SH-SY5Y (cell line): ENCODE data around the gene NHP2.

ENCODE experiments used
- GATA2 ChIP-seq: IDR thresholded peaks from 2 replicates; pipeline ENCODE4 v1.6.1; 2011; ENCODE audit warnings: mild to moderate bottlenecking, low read depth, low read length
- GATA3 ChIP-seq: IDR thresholded peaks from 2 replicates; pipeline ENCODE4 v1.6.1; 2011; ENCODE audit warnings: low read depth, mild to moderate bottlenecking, low read length, moderate library complexity

NHP2 gene

GRCh38 chr5:178153530-178154340 is at the start of gene NHP2:
Gene NHP2, minus strand, starts transcription at chr5:178153885. Its CDS starts 68 bp downstream, at chr5:178153817.
- no peak for TF ChIP-seq GATA3

GRCh38 chr5:178202541-178202940 is 48.9 kb upstream of the NHP2 start:
- TF ChIP-seq GATA3 (no peak), GATA2 (no peak)

GRCh38 chr5:178201927-178202235 is 48.2 kb upstream of the NHP2 start:
- no peak for TF ChIP-seq GATA2
- no peak for TF ChIP-seq GATA3

- TF ChIP-seq GATA3 (no peak), GATA2 (no peak)
Measured at GRCh38 chr5:178201221-178201926, 47.7 kb upstream of the NHP2 start.

GRCh38 chr5:178199581-178200434 is 46.1 kb upstream of the NHP2 start:
- TF ChIP-seq GATA2 = no peak
- no peak for TF ChIP-seq GATA3

- TF ChIP-seq GATA2 (no peak), GATA3 (no peak)
Measured at GRCh38 chr5:178198706-178199105, 45.0 kb upstream of the NHP2 start.

- TF ChIP-seq GATA2 = no peak
- no peak for TF ChIP-seq GATA3
Measured at GRCh38 chr5:178196986-178197385, 43.3 kb upstream of the NHP2 start.

GRCh38 chr5:178196281-178196812 is 42.7 kb upstream of the NHP2 start:
- TF ChIP-seq GATA2 = no peak

- TF ChIP-seq GATA3 = no peak
- TF ChIP-seq GATA2 = no peak
Measured at GRCh38 chr5:178194026-178194425, 40.3 kb upstream of the NHP2 start.

- TF ChIP-seq GATA2 (no peak), GATA3 (no peak)
Measured at GRCh38 chr5:178193251-178193809, 39.6 kb upstream of the NHP2 start.

- TF ChIP-seq GATA2 (no peak), GATA3 (no peak)
Measured at GRCh38 chr5:178192787-178193186, 39.1 kb upstream of the NHP2 start.

- TF ChIP-seq GATA2 = no peak
- no peak for TF ChIP-seq GATA3
Measured at GRCh38 chr5:178192244-178192643, 38.6 kb upstream of the NHP2 start.

GRCh38 chr5:178191661-178192060 is 38.0 kb upstream of the NHP2 start:
- TF ChIP-seq GATA2 (no peak), GATA3 (no peak)

- no peak for TF ChIP-seq GATA3
- no peak for TF ChIP-seq GATA2
Measured at GRCh38 chr5:178189433-178189832, 35.7 kb upstream of the NHP2 start.

GRCh38 chr5:178187014-178187413 is 33.3 kb upstream of the NHP2 start, which contains the start of gene GMCL2:
Gene GMCL2, minus strand, starts transcription at chr5:178187371. Its CDS starts 72 bp downstream, at chr5:178187299.
- TF ChIP-seq GATA3 = no peak
- no peak for TF ChIP-seq GATA2
